SK-N-SH treated with all-trans-retinoic acid at 6 μM for 48 hours (cell line): ENCODE data around the gene SC5D.

Source experiments
- ATAC-seq: fragments of 200-7000 bp; cut with Tn5 transposase; 3 replicates; pipeline ENCODE4 v1.9.1; 2020; ENCODE audit warnings: mild to moderate bottlenecking, moderate library complexity
- ARNTL ChIP-seq: fragments of 450-650 bp; formaldehyde crosslinking; IDR thresholded peaks from 2 replicates; pipeline ENCODE4 v1.5.0; 2020; ENCODE audit warnings: low read depth, mild to moderate bottlenecking, moderate library complexity, borderline replicate concordance
- BACH2 ChIP-seq: fragments of 250-450 bp; sonication (Bioruptor Pico); IDR thresholded peaks from 2 replicates; pipeline ENCODE4 v1.9.0; 2021; ENCODE audit warnings: mild to moderate bottlenecking, borderline replicate concordance
- CREB5 ChIP-seq: fragments of 250-450 bp; sonication (Bioruptor Pico); IDR thresholded peaks from 2 replicates; pipeline ENCODE4 v1.5.1; 2020; ENCODE audit warnings: low read depth, mild to moderate bottlenecking, moderate library complexity
- CSDC2 ChIP-seq: fragments of 250-450 bp; sonication (Bioruptor Pico); IDR thresholded peaks from 2 replicates; pipeline ENCODE4 v1.5.0; 2020; ENCODE audit warnings: mild to moderate bottlenecking, moderate library complexity
- CSRNP3 ChIP-seq: fragments of 250-450 bp; sonication (Bioruptor Pico); IDR thresholded peaks from 2 replicates; pipeline ENCODE4 v1.5.1; 2021; ENCODE audit warnings: mild to moderate bottlenecking, moderate library complexity
- ESRRG ChIP-seq: fragments of 250-450 bp; sonication (Bioruptor Pico); IDR thresholded peaks from 2 replicates; pipeline ENCODE4 v1.6.1; 2021; ENCODE audit warnings: mild to moderate bottlenecking
- GLIS3 ChIP-seq: fragments of 250-450 bp; sonication (Bioruptor Pico); IDR thresholded peaks from 2 replicates; pipeline ENCODE4 v1.5.0; 2020; ENCODE audit warnings: mild to moderate bottlenecking, moderate library complexity
- ISL1 ChIP-seq: fragments of 250-450 bp; sonication (Bioruptor Pico); IDR thresholded peaks from 2 replicates; pipeline ENCODE4 v2.1.2; 2022; ENCODE audit warnings: mild to moderate bottlenecking, moderate library complexity
- OSR1 ChIP-seq: fragments of 250-450 bp; sonication (Bioruptor Pico); IDR thresholded peaks from 2 replicates; pipeline ENCODE4 v1.8.0; 2022; ENCODE audit warnings: moderate library complexity, mild to moderate bottlenecking, inconsistent platforms
- PATZ1 ChIP-seq: fragments of 250-450 bp; sonication (Bioruptor Pico); IDR thresholded peaks from 2 replicates; pipeline ENCODE4 v1.8.0; 2020; ENCODE audit warnings: mild to moderate bottlenecking, moderate library complexity, borderline replicate concordance
- PPARA ChIP-seq: fragments of 250-450 bp; sonication (Bioruptor Pico); IDR thresholded peaks from 2 replicates; pipeline ENCODE4 v1.5.0; 2020; ENCODE audit warnings: mild to moderate bottlenecking, borderline replicate concordance
- RARB ChIP-seq: fragments of 250-450 bp; sonication (Bioruptor Pico); IDR thresholded peaks from 2 replicates; pipeline ENCODE4 v1.8.0; 2021; ENCODE audit warnings: mild to moderate bottlenecking, moderate library complexity
- SNAI2 ChIP-seq: fragments of 250-450 bp; sonication (Bioruptor Pico); IDR thresholded peaks from 2 replicates; pipeline ENCODE4 v1.5.0; 2020; ENCODE audit warnings: mild to moderate bottlenecking, moderate library complexity
- TCF4 ChIP-seq: fragments of 250-450 bp; sonication (Bioruptor Pico); IDR thresholded peaks from 2 replicates; pipeline ENCODE4 v1.8.0; 2021; ENCODE audit warnings: mild to moderate bottlenecking, moderate library complexity, borderline replicate concordance
- TOX ChIP-seq: fragments of 250-450 bp; sonication (Bioruptor Pico); IDR thresholded peaks from 2 replicates; pipeline ENCODE4 v1.8.0; 2021; ENCODE audit warnings: mild to moderate bottlenecking, moderate library complexity, borderline replicate concordance
- TSHZ2 ChIP-seq: fragments of 250-450 bp; sonication (Bioruptor Pico); IDR thresholded peaks from 2 replicates; pipeline ENCODE4 v1.5.0; 2020; ENCODE audit warnings: mild to moderate bottlenecking, moderate library complexity
- ZC3H10 ChIP-seq: fragments of 250-450 bp; sonication (Bioruptor Pico); IDR thresholded peaks from 2 replicates; pipeline ENCODE4 v1.5.1; 2021; ENCODE audit warnings: mild to moderate bottlenecking, moderate library complexity
- ZFP3 ChIP-seq: fragments of 250-450 bp; sonication (Bioruptor Pico); IDR thresholded peaks from 2 replicates; pipeline ENCODE4 v1.5.0; 2020; ENCODE audit warnings: mild to moderate bottlenecking, moderate library complexity
- ZFP30 ChIP-seq: fragments of 450-650 bp; formaldehyde crosslinking; IDR thresholded peaks from 2 replicates; pipeline ENCODE4 v1.5.0; 2022; ENCODE audit warnings: mild to moderate bottlenecking, moderate library complexity
- ZNF565 ChIP-seq: fragments of 450-650 bp; formaldehyde crosslinking; conservative IDR thresholded peaks from 2 replicates; pipeline ENCODE4 v1.5.0; 2020; ENCODE audit warnings: low read depth, mild to moderate bottlenecking, moderate library complexity
- ZNF70 ChIP-seq: fragments of 450-650 bp; formaldehyde crosslinking; IDR thresholded peaks from 2 replicates; pipeline ENCODE4 v1.5.0; 2020; ENCODE audit warnings: mild to moderate bottlenecking, moderate library complexity
- ZNF8 ChIP-seq: fragments of 450-650 bp; formaldehyde crosslinking; IDR thresholded peaks from 2 replicates; pipeline ENCODE4 v1.5.0; 2020; ENCODE audit warnings: mild to moderate bottlenecking, moderate library complexity

Gene SC5D

GRCh38 chr11:121318848-121319834, 26.6 kb downstream of the SC5D start:
- TF ChIP-seq ZFP30 (no peak), TSHZ2 (CRISPR knock-in tag) (no peak), GLIS3 (no peak), PPARA (CRISPR knock-in tag) (no peak), OSR1 (CRISPR knock-in tag) (no peak), TCF4 (CRISPR knock-in tag) (no peak), CSRNP3 (no peak), CREB5 (CRISPR knock-in tag) (no peak), PATZ1 (CRISPR knock-in tag) (no peak), ESRRG (CRISPR knock-in tag) (no peak), CSDC2 (no peak), ZNF70 (CRISPR knock-in tag) (no peak), ISL1 (CRISPR knock-in tag) (no peak), ZNF8 (CRISPR knock-in tag) (no peak), TOX (CRISPR knock-in tag) (no peak), ZC3H10 (CRISPR knock-in tag) (no peak)
- ATAC-seq = peak; percentile 94

- ATAC-seq = peak; percentile 37; the same call in 1 of the 3 replicates
- no peak for TF ChIP-seq CSRNP3
- no peak for TF ChIP-seq ZC3H10 (CRISPR knock-in tag)
- TF ChIP-seq ESRRG (CRISPR knock-in tag) = no peak
- TF ChIP-seq BACH2 (CRISPR knock-in tag) = no peak
- no peak for TF ChIP-seq ZNF8 (CRISPR knock-in tag)
- TF ChIP-seq PPARA (CRISPR knock-in tag) = no peak
- no peak for TF ChIP-seq CREB5 (CRISPR knock-in tag)
- no peak for TF ChIP-seq SNAI2
- TF ChIP-seq OSR1 (CRISPR knock-in tag) = no peak
- no peak for TF ChIP-seq ZFP30
- TF ChIP-seq ZFP3 (CRISPR knock-in tag) = no peak
- TF ChIP-seq TCF4 (CRISPR knock-in tag) = no peak
- TF ChIP-seq RARB = no peak
- TF ChIP-seq ARNTL (CRISPR knock-in tag) = no peak
- TF ChIP-seq ZNF565 = no peak
- no peak for TF ChIP-seq ZNF70 (CRISPR knock-in tag)
These were observed 29.2 kb downstream of the SC5D start for GRCh38 chr11:121321614-121322243.
